ENCODE measurements around the gene STK40. TPM values are rescaled to one million over a fixed set of nuclear protein-coding genes. Genes with fewer than 3 reads are reported as not detected.

The STK40 gene
- total RNA-seq, 1 donor from 2014 or later = 41.3 TPM

Other genes starting within 250 kb of the STK40 start
- 68.4 and 71.5 TPM in 2 replicates for gene TRAPPC3, start 236.4 kb downstream of the STK40 start, total RNA-seq
- 162 and 172 TPM in 2 replicates for gene MAP7D1, start 229.8 kb downstream of the STK40 start, total RNA-seq
- 159 and 164 TPM in 2 replicates for gene THRAP3, start 161.5 kb downstream of the STK40 start, total RNA-seq
- 19.0 and 20.4 TPM in 2 replicates for gene SH3D21, start 79.6 kb downstream of the STK40 start, total RNA-seq
- gene EVA1B, start 62.3 kb downstream of the STK40 start, total RNA-seq = 10.7 and 11.0 TPM in 2 replicates
- 48.4 and 55.3 TPM in 2 replicates for gene LSM10, start 12.0 kb upstream of the STK40 start, total RNA-seq
- 0.59 and 1.2 TPM in 2 replicates for gene OSCP1, start 64.5 kb upstream of the STK40 start, total RNA-seq
- 117 and 123 TPM in 2 replicates for gene MRPS15, start 78.5 kb upstream of the STK40 start, total RNA-seq
- gene CSF3R, start 97.0 kb upstream of the STK40 start, total RNA-seq = 0.11 and 0.62 TPM in 2 replicates